Activated CD8-positive, alpha-beta T cell treated with anti-CD3 and anti-CD28 coated beads for 36 hours (primary cell): ENCODE data around the gene PARP3. TPM values are rescaled to one million over a fixed set of nuclear protein-coding genes. Genes with fewer than 3 reads are reported as not detected.
A peak's percentile ranks its signal among the peaks of the same experiment; 100 is the strongest.

ENCODE experiments used
- ATAC-seq: fragments of 200-7000 bp; cut with Tn5 transposase; one replicate; pipeline ENCODE4 v1.10.0; 2021; ENCODE audit warnings: mild to moderate bottlenecking, moderate library complexity
- CTCF ChIA-PET: fragments of 350-600 bp; sonication (Branson Sonifier 250); formaldehyde crosslinking; loops from one replicate; lab custom pipeline; 2021; ENCODE audit warnings: antibody characterized with exemption; lab: Charles Lee
- POLR2A ChIA-PET: fragments of 350-600 bp; sonication (Branson Sonifier 250); formaldehyde crosslinking; loops from one replicate; lab custom pipeline; 2021; ENCODE audit warnings: antibody characterized with exemption; lab: Charles Lee
- DNase-seq: peaks from one replicate; pipeline ENCODE4 v3.0.0-alpha.2; 2020
- H3K27ac Mint-ChIP-seq: one replicate; pipeline ENCODE4 v1.8.0; 2021; ENCODE audit warnings: mild to moderate bottlenecking, mixed read lengths
- H3K27me3 Mint-ChIP-seq: one replicate; pipeline ENCODE4 v1.8.0; 2021; ENCODE audit warnings: mixed read lengths
- H3K36me3 Mint-ChIP-seq: one replicate; pipeline ENCODE4 v1.8.0; 2021; ENCODE audit warnings: low read depth, mixed read lengths
- H3K4me1 Mint-ChIP-seq: one replicate; pipeline ENCODE4 v1.8.0; 2021; ENCODE audit warnings: low read depth, mixed read lengths
- H3K4me3 Mint-ChIP-seq: one replicate; pipeline ENCODE4 v1.8.0; 2021; ENCODE audit warnings: mild to moderate bottlenecking, moderate library complexity, mixed read lengths
- H3K9me3 Mint-ChIP-seq: one replicate; pipeline ENCODE4 v1.8.0; 2021; ENCODE audit warnings: mixed read lengths
- intact Hi-C: fragments of 100-400 bp; cut with micrococcal nuclease; formaldehyde crosslinking; loops from one replicate; pipeline ENCODE4 v1.10.0; 2022
- total RNA-seq, 2 experiments: library from RNA; stranded (reverse); gene quantifications; one replicate each; pipeline ENCODE4 v1.2.3, GENCODE V29; 2021
- TF ChIP-seq, protein P1 (sequence below): fragments of 200-600 bp; IDR thresholded peaks from one replicate; pipeline ENCODE4 v1.8.0; 2022; ENCODE audit warnings: antibody characterized with exemption, mild to moderate bottlenecking

Gene PARP3
- total RNA-seq, 2 experiments from 2014 or later, result 11.5 to 12.7 TPM

DNA sequence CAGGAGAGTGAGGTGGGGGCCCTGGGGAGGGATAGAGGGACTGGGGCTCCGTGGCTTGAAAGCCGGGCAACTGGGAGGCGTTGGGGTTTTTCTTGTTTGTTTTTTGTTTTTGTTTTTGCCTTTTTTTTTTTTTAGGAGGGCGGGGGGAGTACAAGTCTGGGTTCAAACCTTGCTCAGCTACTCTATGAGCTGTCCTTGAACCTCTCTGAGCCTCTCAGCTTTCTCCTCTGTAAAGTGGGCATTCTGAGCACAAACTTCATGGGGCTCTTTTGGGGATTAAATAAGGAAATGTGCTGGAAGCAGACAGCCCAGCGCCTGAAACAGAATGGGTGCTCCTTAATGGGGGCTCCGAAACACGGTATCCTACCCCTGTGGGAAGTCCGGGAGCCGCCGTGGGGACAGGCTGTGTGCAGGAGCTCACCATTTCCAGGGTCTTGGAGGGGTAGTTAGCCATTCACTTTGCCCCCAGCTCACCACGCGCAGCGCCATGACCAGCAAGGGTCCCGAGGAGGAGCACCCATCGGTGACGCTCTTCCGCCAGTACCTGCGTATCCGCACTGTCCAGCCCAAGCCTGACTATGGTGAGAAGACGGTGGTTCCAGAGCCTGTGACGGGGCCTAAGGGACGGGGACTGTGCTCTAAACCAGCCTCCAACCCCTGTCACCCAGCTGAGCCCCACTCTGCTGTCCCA is 41.6 kb downstream of the PARP3 start:
- intact Hi-C loops, result loop anchor here (5.0 kb wide), 1 partner anchor 41 kb away; the partner anchor contains the start of genes PARP3 and RRP9
- peaks cover 21% of the 10 kb centered on the region for H3K4me1 Mint-ChIP-seq
- H3K9me3 Mint-ChIP-seq, result no peaks in the 10 kb centered on the region
- ChIA-PET POLR2A (interaction anchor here (0.6 to 14.5 kb wide), 7 partner anchors 9 to 301 kb away, joined by 3 to 267 read pairs (median 4); partner anchors contain the start of genes ABHD14A, ABHD14B, DUSP7 and RPL29), CTCF (interaction anchor here (0.8 to 3.6 kb wide), 11 partner anchors 8 to 482 kb away, joined by 3 to 40 read pairs (median 8); partner anchors contain the start of genes ABHD14A, ABHD14B, PARP3 and RPL29)
- ATAC-seq, result no peak
- TF ChIP-seq, protein P1, sequence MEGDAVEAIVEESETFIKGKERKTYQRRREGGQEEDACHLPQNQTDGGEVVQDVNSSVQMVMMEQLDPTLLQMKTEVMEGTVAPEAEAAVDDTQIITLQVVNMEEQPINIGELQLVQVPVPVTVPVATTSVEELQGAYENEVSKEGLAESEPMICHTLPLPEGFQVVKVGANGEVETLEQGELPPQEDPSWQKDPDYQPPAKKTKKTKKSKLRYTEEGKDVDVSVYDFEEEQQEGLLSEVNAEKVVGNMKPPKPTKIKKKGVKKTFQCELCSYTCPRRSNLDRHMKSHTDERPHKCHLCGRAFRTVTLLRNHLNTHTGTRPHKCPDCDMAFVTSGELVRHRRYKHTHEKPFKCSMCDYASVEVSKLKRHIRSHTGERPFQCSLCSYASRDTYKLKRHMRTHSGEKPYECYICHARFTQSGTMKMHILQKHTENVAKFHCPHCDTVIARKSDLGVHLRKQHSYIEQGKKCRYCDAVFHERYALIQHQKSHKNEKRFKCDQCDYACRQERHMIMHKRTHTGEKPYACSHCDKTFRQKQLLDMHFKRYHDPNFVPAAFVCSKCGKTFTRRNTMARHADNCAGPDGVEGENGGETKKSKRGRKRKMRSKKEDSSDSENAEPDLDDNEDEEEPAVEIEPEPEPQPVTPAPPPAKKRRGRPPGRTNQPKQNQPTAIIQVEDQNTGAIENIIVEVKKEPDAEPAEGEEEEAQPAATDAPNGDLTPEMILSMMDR, result no peak
- DNase-seq, result no peak
- H3K27ac Mint-ChIP-seq, result peak overlapping the region; percentile 95
- no peaks in the 10 kb centered on the region for H3K27me3 Mint-ChIP-seq
- peaks cover 10% of the 10 kb centered on the region for H3K36me3 Mint-ChIP-seq
- H3K4me3 Mint-ChIP-seq, result peak overlapping the region; percentile 92

GRCh38 chr3:51984269-51984647 is 42.1 kb downstream of the PARP3 start:
- no peaks in the 10 kb centered on the region for H3K9me3 Mint-ChIP-seq
- ATAC-seq, result no peak
- H3K27me3 Mint-ChIP-seq, result no peaks in the 10 kb centered on the region
- ChIA-PET CTCF (interaction anchor here (1.8 to 3.6 kb wide), 3 partner anchors 8 to 102 kb away, joined by 5 to 40 read pairs (median 21); partner anchors contain the start of genes ABHD14A and ABHD14B), POLR2A (interaction anchor here (0.6 to 14.5 kb wide), 3 partner anchors 9 to 158 kb away, joined by 3 to 267 read pairs (median 43); partner anchors contain the start of genes ABHD14A, ABHD14B and RPL29)
- TF ChIP-seq, protein P1, result no peak
- peaks cover 6% of the 10 kb centered on the region for H3K36me3 Mint-ChIP-seq
- H3K4me1 Mint-ChIP-seq, result peaks cover 21% of the 10 kb centered on the region
- H3K27ac Mint-ChIP-seq, result peak overlapping the region; percentile 95
- no peak for DNase-seq
- intact Hi-C loops, result loop anchor here (5.0 kb wide), 1 partner anchor 42 kb away; the partner anchor contains the start of genes PARP3 and RRP9
- H3K4me3 Mint-ChIP-seq, result peak overlapping the region; percentile 92

GRCh38 chr3:51985063-51985462 is 42.9 kb downstream of the PARP3 start:
- TF ChIP-seq, protein P1, result no peak
- intact Hi-C loops, result no loop called here
- POLR2A ChIA-PET, result interaction anchor here (4.0 to 14.5 kb wide), 2 partner anchors 8 to 11 kb away, joined by 43 to 267 read pairs; partner anchors contain the start of genes ABHD14A, ABHD14B and RPL29
- Mint-ChIP-seq H3K4me3 (peak overlapping the region; percentile 13), H3K4me1 (peaks cover 21% of the 10 kb centered on the region), H3K27me3 (no peaks in the 10 kb centered on the region), H3K36me3 (peaks cover 6% of the 10 kb centered on the region), H3K27ac (peak overlapping the region; percentile 53), H3K9me3 (no peaks in the 10 kb centered on the region)
- DNase-seq, result no peak
- CTCF ChIA-PET, result interaction anchor here (3.6 kb wide), 1 partner anchor 12 kb away, joined by 40 read pairs; the partner anchor contains the start of genes ABHD14A and ABHD14B
- ATAC-seq, result no peak

DNA sequence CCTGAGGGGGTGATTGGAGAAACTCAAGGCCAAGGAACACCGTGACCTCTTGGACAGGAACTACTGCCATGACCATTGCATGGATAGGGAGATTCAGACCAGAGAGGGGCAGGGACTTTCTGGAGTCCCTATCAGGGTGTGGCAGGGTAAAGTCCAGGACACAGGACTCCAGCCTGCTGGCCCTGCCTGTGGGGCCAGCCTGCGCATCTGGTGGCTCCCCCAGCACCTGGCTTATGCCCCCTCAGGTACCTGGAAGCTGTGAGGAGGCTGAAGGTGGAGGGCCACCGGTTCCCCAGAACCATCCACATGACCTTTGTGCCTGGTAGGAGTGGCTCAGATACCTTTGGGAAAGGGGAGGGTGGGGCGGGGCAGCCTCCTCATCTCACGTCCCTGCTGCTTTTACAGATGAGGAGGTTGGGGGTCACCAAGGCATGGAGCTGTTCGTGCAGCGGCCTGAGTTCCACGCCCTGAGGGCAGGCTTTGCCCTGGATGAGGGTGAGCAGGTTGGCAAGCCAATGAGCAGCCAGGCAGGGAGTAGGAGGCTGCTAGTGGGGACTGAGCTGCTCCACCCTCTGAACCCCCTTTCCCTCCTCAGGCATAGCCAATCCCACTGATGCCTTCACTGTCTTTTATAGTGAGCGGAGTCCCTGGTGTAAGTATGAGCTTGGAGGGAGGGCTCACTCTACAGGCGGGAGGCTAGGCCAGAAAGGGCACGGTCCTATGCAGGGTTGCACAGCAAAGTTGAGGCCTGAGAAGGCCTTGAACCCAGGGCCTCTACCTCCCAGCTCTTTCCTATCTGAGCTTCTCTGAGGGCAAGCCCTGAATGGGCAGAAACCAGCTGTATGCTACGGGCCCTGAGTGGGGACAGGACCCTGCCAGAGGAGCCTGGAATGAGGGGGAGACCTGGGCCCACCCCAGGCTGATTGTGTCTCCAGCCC is 44.1 kb downstream of the PARP3 start:
- POLR2A ChIA-PET, result interaction anchor here (1.0 to 14.5 kb wide), 3 partner anchors 7 to 44 kb away, joined by 4 to 267 read pairs (median 4); partner anchors contain the start of genes ABHD14B, PARP3, RPL29 and RRP9
- no peak overlapping the region for H3K27ac Mint-ChIP-seq
- no peak for ATAC-seq
- H3K4me3 Mint-ChIP-seq, result no peak overlapping the region
- H3K27me3 Mint-ChIP-seq, result no peaks in the 10 kb centered on the region
- CTCF ChIA-PET, result interaction anchor here (1.1 to 1.3 kb wide), 2 partner anchors 13 to 44 kb away, joined by 3 to 4 read pairs; partner anchors contain the start of genes ABHD14B and PARP3
- no peak for DNase-seq
- H3K36me3 Mint-ChIP-seq, result peaks cover 9% of the 10 kb centered on the region
- peaks cover 17% of the 10 kb centered on the region for H3K4me1 Mint-ChIP-seq
- intact Hi-C loops, result no loop called here
- no peaks in the 10 kb centered on the region for H3K9me3 Mint-ChIP-seq
- TF ChIP-seq, protein P1, result no peak
